GM12801 (cell line): Measurements from ENCODE around the gene BCAN.
A peak's percentile ranks its signal among the peaks of the same experiment; 100 is the strongest.

ENCODE experiments used
- CTCF ChIP-seq: IDR thresholded peaks from one replicate; pipeline ENCODE4 v1.5.1; 2011; ENCODE audit warnings: control low read depth; ENCODE audit not compliant: insufficient read length; ENCODE audit errors: extremely low read depth

The BCAN gene

DNA sequence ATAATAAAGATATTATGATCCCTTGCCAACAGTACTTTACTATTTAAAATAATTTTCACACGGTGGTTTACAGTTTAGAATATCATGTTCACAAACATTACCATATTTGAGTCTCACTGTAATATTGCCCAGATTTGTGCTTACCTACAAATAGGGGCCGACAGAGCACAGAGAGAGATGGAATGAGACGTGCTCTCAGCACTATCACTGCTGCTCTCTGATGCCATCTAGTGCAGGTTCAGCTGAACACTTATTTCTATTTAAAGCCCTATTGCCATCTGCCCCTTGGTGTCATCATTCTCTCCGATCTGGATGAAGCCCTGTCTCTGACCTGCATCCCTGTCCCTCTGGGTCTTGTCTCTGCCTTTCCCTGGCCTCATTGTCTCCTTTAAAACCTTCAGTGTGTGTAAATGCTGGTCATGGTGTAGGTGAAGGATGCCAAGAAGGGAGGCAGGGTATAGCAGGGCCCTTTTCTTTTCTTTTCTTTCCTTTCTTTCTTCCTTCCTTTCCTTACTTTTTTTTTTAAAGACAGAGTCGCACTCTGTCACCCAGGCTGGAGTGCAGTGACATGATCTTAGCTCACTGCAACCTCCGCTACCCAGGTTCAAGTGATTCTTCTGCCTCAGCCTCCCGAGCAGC, 33.8 kb upstream of the BCAN start:
- peak; percentile 69 for TF ChIP-seq CTCF

- no peak for TF ChIP-seq CTCF
Measured at GRCh38 chr1:156608981-156609380, 32.9 kb upstream of the BCAN start.

- TF ChIP-seq CTCF = no peak
Measured at GRCh38 chr1:156612666-156613065, 29.3 kb upstream of the BCAN start.

DNA sequence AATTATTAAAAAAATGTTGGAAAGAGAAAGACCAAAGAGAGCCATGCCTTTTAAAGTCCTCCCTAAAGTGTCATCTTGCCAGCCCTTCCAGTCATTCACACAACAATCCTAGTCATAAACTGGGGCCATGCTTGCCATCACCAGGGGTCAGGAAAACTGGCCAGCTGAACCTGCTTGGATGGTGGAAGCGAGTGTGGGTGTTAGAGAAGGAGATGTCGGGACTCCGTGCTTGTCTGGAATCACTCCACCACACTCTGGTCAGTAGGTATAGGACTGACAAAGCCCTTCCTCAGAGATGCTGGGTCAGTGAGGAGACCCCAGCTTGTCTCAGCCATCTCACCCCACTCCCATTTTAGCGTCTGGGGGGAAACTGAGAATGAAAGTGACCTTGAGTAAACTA, 26.0 kb upstream of the BCAN start:
- TF ChIP-seq CTCF = no peak

GRCh38 chr1:156616463-156616862, 25.5 kb upstream of the BCAN start:
- no peak for TF ChIP-seq CTCF

- TF ChIP-seq CTCF = no peak
Measured at GRCh38 chr1:156618853-156619581, 22.9 kb upstream of the BCAN start, which contains the start of gene HAPLN2. Gene HAPLN2 (plus strand): TSS chr1:156619415. CDS start chr1:156623491, 4,076 bp downstream.

- no peak for TF ChIP-seq CTCF
Measured at GRCh38 chr1:156619582-156619955, 22.3 kb upstream of the BCAN start.
